OCI-M2 (cell line): Measurements from ENCODE around the gene OR52B2.

Source experiments
- DNase-seq: peaks from one replicate; lab custom pipeline; 2025; ENCODE audit not compliant: unreplicated experiment; lab: John Stamatoyannopoulos, UW

The OR52B2 gene

GRCh38 chr11:6170226-6170625 is at the start of gene OR52B2:
Gene OR52B2 (minus strand): TSS chr11:6170326. CDS start chr11:6170326, 0 bp downstream.
- DNase-seq: no peak

- DNase-seq: no peak
These were observed 49.2 kb upstream of the OR52B2 start for GRCh38 chr11:6219359-6219758.

- DNase-seq: no peak
These were observed 47.6 kb upstream of the OR52B2 start for GRCh38 chr11:6217722-6218121.

GRCh38 chr11:6216501-6216900 is 46.4 kb upstream of the OR52B2 start:
- no peak for DNase-seq

GRCh38 chr11:6214530-6214929 is 44.4 kb upstream of the OR52B2 start:
- no peak for DNase-seq

GRCh38 chr11:6210274-6210955 is 40.3 kb upstream of the OR52B2 start:
- no peak for DNase-seq

GRCh38 chr11:6209801-6210200 is 39.7 kb upstream of the OR52B2 start:
- DNase-seq: no peak

- DNase-seq: no peak
These were observed 36.5 kb upstream of the OR52B2 start for GRCh38 chr11:6206456-6207180.

GRCh38 chr11:6205366-6205765 is 35.2 kb upstream of the OR52B2 start, which contains the start of gene C11orf42:
Gene C11orf42 (plus strand): TSS chr11:6205557. CDS start chr11:6205616, 59 bp downstream.
- no peak for DNase-seq

- no peak for DNase-seq
These were observed 34.6 kb upstream of the OR52B2 start for GRCh38 chr11:6204706-6205105.

- no peak for DNase-seq
These were observed 33.2 kb upstream of the OR52B2 start for GRCh38 chr11:6203327-6203726.

- no peak for DNase-seq
These were observed 31.9 kb upstream of the OR52B2 start for GRCh38 chr11:6202041-6202440.

- DNase-seq: no peak
These were observed 31.4 kb upstream of the OR52B2 start for GRCh38 chr11:6201481-6201880.

- no peak for DNase-seq
These were observed 30.8 kb upstream of the OR52B2 start for GRCh38 chr11:6200975-6201374.

GRCh38 chr11:6199174-6199810 is 29.2 kb upstream of the OR52B2 start, which contains the start of gene OR52W1:
Gene OR52W1 (plus strand): TSS chr11:6199224. CDS start chr11:6199224, 0 bp downstream.
- no peak for DNase-seq

- no peak for DNase-seq
These were observed 27.5 kb upstream of the OR52B2 start for GRCh38 chr11:6197466-6198200.

- no peak for DNase-seq
These were observed 26.3 kb upstream of the OR52B2 start for GRCh38 chr11:6196396-6196795.

GRCh38 chr11:6194065-6194581 is 24.0 kb upstream of the OR52B2 start:
- DNase-seq: peak; percentile 34

- DNase-seq: no peak
These were observed 21.6 kb upstream of the OR52B2 start for GRCh38 chr11:6191742-6192141.

GRCh38 chr11:6175440-6175839 is 5.3 kb upstream of the OR52B2 start:
- no peak for DNase-seq
